ENCODE results near the gene CENPK.

The CENPK gene

DNA sequence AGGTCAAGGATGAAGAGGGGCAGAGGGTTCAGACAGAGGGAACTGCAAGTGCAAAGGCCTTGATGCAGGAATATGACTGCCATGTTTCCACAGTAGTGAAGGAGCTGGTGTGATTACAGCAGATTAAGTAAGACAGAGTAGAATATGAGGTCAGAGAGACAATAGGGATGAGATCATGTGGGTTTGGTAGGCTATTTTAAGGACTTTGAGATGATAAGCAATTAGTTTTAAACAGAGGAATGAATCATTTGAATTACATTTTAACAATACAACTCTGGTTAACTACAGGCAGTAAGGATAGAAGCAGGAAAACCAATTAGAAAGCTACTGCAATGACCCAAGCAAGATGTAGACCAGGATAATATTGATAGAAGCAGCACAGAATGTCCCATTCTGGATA is 7.7 kb downstream of the CENPK start:
- Histone ChIP-seq H3K27me3 (ENCODE audit: control insufficient read depth, insufficient read depth, low read length) (no peaks in the 10 kb centered on the region), H3K4me1 (ENCODE audit: control insufficient read depth, insufficient read depth, low read length) (no peaks in the 10 kb centered on the region)

DNA sequence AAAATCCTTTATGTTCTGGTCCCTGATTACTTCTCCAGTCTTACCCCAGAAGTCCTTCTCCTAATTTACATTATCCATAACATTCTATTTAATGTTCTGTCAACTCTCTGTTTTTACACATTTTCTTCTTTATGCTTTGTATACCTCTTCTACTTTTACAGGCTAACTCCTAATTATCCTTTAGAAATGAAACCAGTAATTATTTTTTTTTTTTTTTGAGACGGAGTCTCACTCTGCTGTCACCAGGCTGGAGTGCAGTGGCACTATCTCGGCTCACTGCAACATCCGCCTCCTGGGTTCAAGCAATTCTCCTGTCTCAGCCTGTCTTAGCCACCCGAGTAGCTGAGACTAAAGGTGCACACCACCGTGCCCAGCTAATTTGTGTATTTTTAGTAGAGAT is 9.0 kb downstream of the CENPK start:
- Histone ChIP-seq H3K9ac (ENCODE audit: low read length) (no peak overlapping the region), H3K4me1 (ENCODE audit: control insufficient read depth, insufficient read depth, low read length) (no peaks in the 10 kb centered on the region), H3K4me3 (ENCODE audit: low read length) (no peak overlapping the region), H3K9me3 (ENCODE audit: control insufficient read depth, low read length) (no peaks in the 10 kb centered on the region), H3K36me3 (ENCODE audit: control insufficient read depth, insufficient read depth, low read length) (no peaks in the 10 kb centered on the region), H3K27me3 (ENCODE audit: control insufficient read depth, insufficient read depth, low read length) (no peaks in the 10 kb centered on the region)

More for the DNA sequence above, 7.7 kb downstream of the CENPK start:
- Histone ChIP-seq H3K9ac (ENCODE audit: low read length) (no peak overlapping the region), H3K9me3 (ENCODE audit: control insufficient read depth, low read length) (no peaks in the 10 kb centered on the region), H3K4me3 (ENCODE audit: low read length) (no peak overlapping the region), H3K36me3 (ENCODE audit: control insufficient read depth, insufficient read depth, low read length) (no peaks in the 10 kb centered on the region)

DNA sequence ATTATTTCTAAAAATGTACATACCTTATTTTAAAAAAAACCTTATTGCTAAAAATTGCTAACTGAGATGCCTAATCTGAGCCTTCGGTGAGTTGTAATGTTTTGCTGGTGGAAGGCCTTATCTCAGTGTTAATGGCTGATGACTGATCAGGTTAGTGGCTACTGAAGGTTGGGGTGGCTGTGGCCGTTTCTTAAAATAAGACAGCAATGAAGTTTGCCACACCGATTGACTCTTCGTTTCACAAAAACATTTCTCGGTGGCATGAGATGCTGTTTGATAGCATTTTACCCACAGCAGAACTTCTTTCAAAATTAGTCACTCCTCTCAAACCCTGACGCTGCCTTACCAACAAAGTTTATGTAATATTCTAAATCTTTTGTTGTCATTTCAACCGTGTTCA is 14.7 kb downstream of the CENPK start:
- Histone ChIP-seq H3K9ac (ENCODE audit: low read length) (no peak overlapping the region), H3K9me3 (ENCODE audit: control insufficient read depth, low read length) (no peaks in the 10 kb centered on the region), H3K36me3 (ENCODE audit: control insufficient read depth, insufficient read depth, low read length) (no peaks in the 10 kb centered on the region), H3K27me3 (ENCODE audit: control insufficient read depth, insufficient read depth, low read length) (no peaks in the 10 kb centered on the region), H3K4me3 (ENCODE audit: low read length) (no peak overlapping the region), H3K4me1 (ENCODE audit: control insufficient read depth, insufficient read depth, low read length) (no peaks in the 10 kb centered on the region)

DNA sequence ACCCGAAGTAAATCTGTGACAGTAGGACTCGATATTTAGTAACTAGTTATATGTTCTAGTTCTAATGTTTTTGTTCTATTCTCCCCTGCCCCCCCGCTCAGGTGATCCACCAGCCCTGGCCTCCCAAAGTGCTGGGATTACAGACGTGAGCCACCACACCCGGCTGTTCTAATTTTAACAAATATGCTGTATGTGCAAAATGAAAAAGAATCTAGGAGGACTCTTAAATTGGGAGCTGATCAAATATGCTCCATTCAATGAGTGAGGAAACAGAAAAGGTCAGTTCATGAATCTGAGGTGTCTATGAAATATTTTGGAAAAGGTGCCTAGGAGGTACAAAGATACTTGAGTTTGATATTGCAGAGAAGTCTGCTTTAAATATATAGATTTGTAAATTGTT is 16.8 kb downstream of the CENPK start:
- no peak overlapping the region for H3K4me3 ChIP-seq (ENCODE audit: low read length)
- no peaks in the 10 kb centered on the region for H3K36me3 ChIP-seq (ENCODE audit: control insufficient read depth, insufficient read depth, low read length)
- no peaks in the 10 kb centered on the region for H3K27me3 ChIP-seq (ENCODE audit: control insufficient read depth, insufficient read depth, low read length)
- H3K9me3 ChIP-seq (ENCODE audit: control insufficient read depth, low read length): no peaks in the 10 kb centered on the region
- H3K4me1 ChIP-seq (ENCODE audit: control insufficient read depth, insufficient read depth, low read length): no peaks in the 10 kb centered on the region
- H3K9ac ChIP-seq (ENCODE audit: low read length): no peak overlapping the region

DNA sequence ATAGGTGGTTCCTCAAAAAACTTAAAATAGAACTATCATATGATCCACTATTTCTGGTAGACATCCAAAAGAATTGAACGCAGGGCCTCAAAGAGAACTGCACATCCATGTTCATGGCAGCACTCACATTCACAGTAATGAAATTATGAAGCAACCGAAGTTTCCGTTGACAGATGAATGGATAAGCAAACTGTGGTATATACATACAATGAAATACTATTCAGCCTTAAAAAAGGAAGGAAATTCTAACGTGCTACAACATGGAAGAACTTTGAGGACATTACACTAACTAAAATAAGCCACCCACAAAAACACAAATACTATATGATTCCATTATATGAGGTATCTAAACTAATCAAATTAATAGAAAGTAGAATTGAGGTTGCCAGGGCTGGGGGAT is 18.5 kb downstream of the CENPK start:
- no peaks in the 10 kb centered on the region for H3K27me3 ChIP-seq (ENCODE audit: control insufficient read depth, insufficient read depth, low read length)
- no peak overlapping the region for H3K4me3 ChIP-seq (ENCODE audit: low read length)
- no peak overlapping the region for H3K9ac ChIP-seq (ENCODE audit: low read length)
- H3K4me1 ChIP-seq (ENCODE audit: control insufficient read depth, insufficient read depth, low read length): peaks cover 5% of the 10 kb centered on the region
- no peaks in the 10 kb centered on the region for H3K9me3 ChIP-seq (ENCODE audit: control insufficient read depth, low read length)
- H3K36me3 ChIP-seq (ENCODE audit: control insufficient read depth, insufficient read depth, low read length): no peaks in the 10 kb centered on the region

DNA sequence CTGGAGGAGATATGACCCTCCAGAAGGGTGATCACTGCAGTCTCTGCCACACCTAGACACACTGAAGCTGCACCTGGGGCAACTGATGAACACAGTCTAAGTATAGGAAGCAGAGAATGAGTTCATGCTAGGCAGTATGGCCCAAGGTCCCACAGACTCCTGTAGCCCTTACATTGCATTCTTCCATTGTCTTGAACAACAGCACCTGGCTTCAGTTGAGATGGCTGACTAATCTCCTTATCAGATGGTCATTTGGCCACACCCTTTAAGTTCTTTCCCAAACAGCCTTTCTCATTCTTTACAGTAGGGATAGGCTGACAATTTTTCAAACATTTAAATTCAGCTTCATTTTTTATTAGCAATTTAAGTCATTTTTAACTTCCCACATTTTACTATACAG is 23.1 kb downstream of the CENPK start:
- no peaks in the 10 kb centered on the region for H3K27me3 ChIP-seq (ENCODE audit: control insufficient read depth, insufficient read depth, low read length)
- no peaks in the 10 kb centered on the region for H3K36me3 ChIP-seq (ENCODE audit: control insufficient read depth, insufficient read depth, low read length)
- H3K4me3 ChIP-seq (ENCODE audit: low read length): no peak overlapping the region
- no peak overlapping the region for H3K9ac ChIP-seq (ENCODE audit: low read length)
- no peaks in the 10 kb centered on the region for H3K9me3 ChIP-seq (ENCODE audit: control insufficient read depth, low read length)
- H3K4me1 ChIP-seq (ENCODE audit: control insufficient read depth, insufficient read depth, low read length): peaks cover 6% of the 10 kb centered on the region

DNA sequence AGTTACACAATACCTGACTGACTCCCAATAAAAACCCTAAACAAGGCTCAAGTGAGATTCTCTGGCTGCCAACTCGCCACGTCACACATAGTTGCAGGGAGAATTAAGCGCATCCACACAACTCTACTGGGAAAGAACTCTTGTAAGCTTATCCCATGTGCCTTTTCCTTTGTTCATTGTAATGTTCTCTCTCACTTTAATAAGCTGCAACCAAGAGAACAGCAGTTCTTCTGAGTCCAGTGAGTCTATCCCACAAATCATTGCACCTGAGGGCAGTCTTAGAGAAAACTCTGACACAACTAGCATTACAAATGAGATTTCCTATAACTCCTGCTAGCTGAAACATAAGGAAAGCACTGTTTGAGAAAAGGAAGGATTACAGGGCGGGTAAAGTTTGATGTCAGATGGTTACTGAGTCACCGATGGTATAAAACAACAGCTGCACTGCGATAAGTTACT is 27.4 kb downstream of the CENPK start:
- Histone ChIP-seq H3K9me3 (ENCODE audit: control insufficient read depth, low read length) (no peaks in the 10 kb centered on the region), H3K27me3 (ENCODE audit: control insufficient read depth, insufficient read depth, low read length) (no peaks in the 10 kb centered on the region), H3K36me3 (ENCODE audit: control insufficient read depth, insufficient read depth, low read length) (no peaks in the 10 kb centered on the region), H3K4me3 (ENCODE audit: low read length) (no peak overlapping the region), H3K9ac (ENCODE audit: low read length) (no peak overlapping the region), H3K4me1 (ENCODE audit: control insufficient read depth, insufficient read depth, low read length) (peaks cover 6% of the 10 kb centered on the region)

DNA sequence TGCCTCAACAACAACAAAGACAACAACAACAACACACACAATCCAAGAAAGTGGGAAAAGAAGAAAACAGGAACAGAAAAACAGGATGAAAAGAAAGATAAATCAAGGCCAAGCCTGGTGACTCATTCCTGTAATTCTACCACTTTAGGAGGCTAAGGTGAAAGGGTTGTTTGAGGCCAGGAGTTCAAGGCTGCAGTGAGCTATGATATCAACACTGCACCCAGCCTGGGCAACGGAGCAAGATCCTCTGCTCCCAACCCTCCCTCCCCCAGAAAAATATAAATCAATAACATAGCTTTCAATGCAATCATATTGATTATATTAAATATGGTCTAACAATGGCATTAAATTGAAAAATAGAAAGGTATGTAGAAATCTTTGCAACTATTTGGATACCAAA is 32.1 kb downstream of the CENPK start:
- no peaks in the 10 kb centered on the region for H3K36me3 ChIP-seq (ENCODE audit: control insufficient read depth, insufficient read depth, low read length)

DNA sequence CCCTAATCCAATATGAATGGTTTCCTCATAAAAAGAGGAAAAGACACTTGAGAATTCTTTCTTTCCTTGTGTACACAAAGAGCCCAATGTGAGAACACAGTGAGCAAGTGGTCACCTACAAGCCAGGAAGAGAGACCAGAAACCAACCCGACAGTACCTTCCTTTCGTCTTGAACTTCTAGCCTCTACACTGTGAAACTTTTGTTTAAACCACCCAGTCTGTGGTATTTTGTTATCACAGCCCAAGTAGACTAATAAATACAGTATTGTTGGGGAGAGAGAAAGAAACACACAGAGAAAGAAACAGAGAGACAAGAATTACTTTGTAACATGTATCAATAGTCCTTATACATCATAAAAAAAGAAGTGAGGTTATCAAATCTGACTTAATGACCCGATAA is 37.2 kb downstream of the CENPK start:
- Histone ChIP-seq H3K4me3 (ENCODE audit: low read length) (no peak overlapping the region), H3K27me3 (ENCODE audit: control insufficient read depth, insufficient read depth, low read length) (no peaks in the 10 kb centered on the region), H3K4me1 (ENCODE audit: control insufficient read depth, insufficient read depth, low read length) (no peaks in the 10 kb centered on the region), H3K9ac (ENCODE audit: low read length) (no peak overlapping the region), H3K9me3 (ENCODE audit: control insufficient read depth, low read length) (no peaks in the 10 kb centered on the region), H3K36me3 (ENCODE audit: control insufficient read depth, insufficient read depth, low read length) (no peaks in the 10 kb centered on the region)

More for the DNA sequence above, 32.1 kb downstream of the CENPK start:
- no peaks in the 10 kb centered on the region for H3K27me3 ChIP-seq (ENCODE audit: control insufficient read depth, insufficient read depth, low read length)
- H3K4me3 ChIP-seq (ENCODE audit: low read length): no peak overlapping the region
- no peak overlapping the region for H3K9ac ChIP-seq (ENCODE audit: low read length)
- no peaks in the 10 kb centered on the region for H3K9me3 ChIP-seq (ENCODE audit: control insufficient read depth, low read length)
- no peaks in the 10 kb centered on the region for H3K4me1 ChIP-seq (ENCODE audit: control insufficient read depth, insufficient read depth, low read length)

DNA sequence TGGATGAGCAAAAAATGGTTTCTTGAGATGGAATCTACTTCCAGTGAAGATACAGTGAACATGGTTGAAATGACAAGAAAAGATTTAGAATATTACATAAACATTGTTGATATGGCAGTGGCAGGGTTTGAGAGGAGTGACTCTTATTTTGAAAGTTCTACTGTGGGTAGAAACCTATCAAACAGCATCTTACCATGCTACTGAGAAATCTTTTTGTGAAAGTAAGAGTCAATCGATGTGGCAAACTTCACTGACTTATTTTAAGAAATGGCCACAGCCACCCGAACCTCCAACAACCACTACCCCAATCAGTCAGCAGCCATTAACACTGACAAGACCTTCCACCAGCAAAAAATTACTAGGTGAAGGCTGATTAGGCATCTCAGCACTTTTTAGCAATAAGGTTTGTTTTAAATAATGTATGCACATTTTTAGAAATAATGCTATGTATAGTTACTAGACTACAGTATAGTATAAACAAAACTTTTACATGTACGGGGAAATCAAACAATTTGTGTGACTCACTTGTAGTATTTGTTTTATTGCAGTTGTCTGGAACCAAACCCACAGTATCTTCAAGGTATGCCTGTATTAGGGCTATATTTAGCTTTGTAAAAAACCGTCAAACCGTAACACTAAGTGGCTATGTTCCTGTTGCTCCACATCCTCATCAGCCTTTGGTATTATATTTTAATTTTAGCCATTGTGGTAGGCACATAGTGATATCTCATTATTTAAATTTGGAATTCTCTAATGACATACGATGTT is 50.6 kb downstream of the CENPK start:
- H3K36me3 ChIP-seq (ENCODE audit: control insufficient read depth, insufficient read depth, low read length): no peaks in the 10 kb centered on the region
- H3K9me3 ChIP-seq (ENCODE audit: control insufficient read depth, low read length): no peaks in the 10 kb centered on the region
- no peaks in the 10 kb centered on the region for H3K27me3 ChIP-seq (ENCODE audit: control insufficient read depth, insufficient read depth, low read length)
- no peak overlapping the region for H3K4me3 ChIP-seq (ENCODE audit: low read length)
- H3K9ac ChIP-seq (ENCODE audit: low read length): no peak overlapping the region
- no peaks in the 10 kb centered on the region for H3K4me1 ChIP-seq (ENCODE audit: control insufficient read depth, insufficient read depth, low read length)

DNA sequence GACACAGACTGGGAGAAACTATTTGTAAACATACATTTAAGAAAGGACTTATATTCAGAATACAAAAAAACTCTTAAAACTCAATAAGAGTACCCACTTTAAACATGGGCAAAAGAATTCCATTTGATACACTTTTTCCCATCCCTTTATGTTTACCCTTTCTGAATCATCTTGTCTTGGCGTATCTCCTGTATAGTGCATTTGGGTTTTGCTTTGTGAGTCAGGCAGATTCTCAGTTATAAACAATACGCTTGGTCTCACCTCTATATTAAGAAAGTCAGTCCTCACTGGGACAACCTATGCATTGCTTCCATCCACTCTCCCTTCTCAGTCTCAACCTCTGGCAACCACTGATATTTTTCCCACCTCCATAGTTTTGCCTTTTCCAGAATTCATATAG is 54.0 kb downstream of the CENPK start:
- Histone ChIP-seq H3K4me3 (ENCODE audit: low read length) (no peak overlapping the region), H3K27me3 (ENCODE audit: control insufficient read depth, insufficient read depth, low read length) (no peaks in the 10 kb centered on the region), H3K4me1 (ENCODE audit: control insufficient read depth, insufficient read depth, low read length) (no peaks in the 10 kb centered on the region), H3K9me3 (ENCODE audit: control insufficient read depth, low read length) (no peaks in the 10 kb centered on the region), H3K9ac (ENCODE audit: low read length) (no peak overlapping the region), H3K36me3 (ENCODE audit: control insufficient read depth, insufficient read depth, low read length) (no peaks in the 10 kb centered on the region)

DNA sequence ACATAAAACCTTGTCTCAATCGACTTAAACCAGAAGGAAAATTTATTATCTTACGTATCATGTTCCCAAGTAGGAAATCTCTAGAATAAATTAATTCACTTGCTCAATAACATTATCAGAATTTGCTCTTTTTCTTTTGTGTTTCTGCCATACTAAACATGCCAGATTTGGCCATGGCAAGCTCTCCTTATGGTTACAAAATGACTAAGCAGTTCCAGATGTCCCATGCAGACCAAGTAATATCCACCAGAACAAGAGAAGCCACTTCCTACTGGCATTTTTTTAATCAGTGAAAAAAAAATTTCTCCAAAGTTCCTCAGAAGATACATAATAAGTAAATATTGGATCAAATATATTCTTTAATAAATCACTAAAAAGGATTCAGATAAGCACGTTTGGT is 56.0 kb downstream of the CENPK start:
- H3K36me3 ChIP-seq (ENCODE audit: control insufficient read depth, insufficient read depth, low read length): no peaks in the 10 kb centered on the region
- H3K27me3 ChIP-seq (ENCODE audit: control insufficient read depth, insufficient read depth, low read length): no peaks in the 10 kb centered on the region
- H3K4me3 ChIP-seq (ENCODE audit: low read length): no peak overlapping the region
- no peak overlapping the region for H3K9ac ChIP-seq (ENCODE audit: low read length)
- H3K9me3 ChIP-seq (ENCODE audit: control insufficient read depth, low read length): no peaks in the 10 kb centered on the region
- no peaks in the 10 kb centered on the region for H3K4me1 ChIP-seq (ENCODE audit: control insufficient read depth, insufficient read depth, low read length)

DNA sequence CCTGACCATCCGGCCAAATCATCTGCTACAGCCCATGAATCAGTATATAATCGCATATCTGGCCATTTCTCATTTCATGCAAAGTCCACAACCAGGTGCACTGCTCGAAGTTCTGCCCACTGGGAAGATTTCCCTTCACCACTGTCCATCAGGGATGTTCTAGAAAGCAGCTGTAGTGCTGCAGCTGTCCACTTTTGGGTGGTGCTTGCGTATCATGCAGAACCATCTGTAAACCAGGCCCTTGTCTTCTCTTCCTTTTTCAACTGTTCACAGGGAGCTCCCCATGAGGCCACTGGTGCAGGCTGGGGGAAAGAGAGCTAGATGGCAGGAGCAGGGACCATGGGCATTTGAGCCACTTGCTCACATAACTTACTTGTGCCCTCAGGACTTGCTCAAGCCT is 73.8 kb downstream of the CENPK start:
- Histone ChIP-seq H3K9ac (ENCODE audit: low read length) (no peak overlapping the region), H3K36me3 (ENCODE audit: control insufficient read depth, insufficient read depth, low read length) (no peaks in the 10 kb centered on the region), H3K4me3 (ENCODE audit: low read length) (no peak overlapping the region), H3K27me3 (ENCODE audit: control insufficient read depth, insufficient read depth, low read length) (no peaks in the 10 kb centered on the region), H3K9me3 (ENCODE audit: control insufficient read depth, low read length) (no peaks in the 10 kb centered on the region), H3K4me1 (ENCODE audit: control insufficient read depth, insufficient read depth, low read length) (no peaks in the 10 kb centered on the region)

Measured in mucosa of stomach (tissue), 1 donor.